HEK293 (cell line): ENCODE results near the gene ZC3H10.

Experiments
- CTCF ChIA-PET: fragments of 350-600 bp; formaldehyde crosslinking; extraction: SDS; loops from one replicate; lab custom pipeline; 2021; ENCODE audit warnings: antibody characterized with exemption; lab: Yijun Ruan, JAX
- POLR2A ChIA-PET: fragments of 300-600 bp; formaldehyde crosslinking; extraction: SDS; loops from one replicate; lab custom pipeline; 2020; ENCODE audit warnings: antibody characterized with exemption, inconsistent platforms; lab: Yijun Ruan, JAX
- H3K27ac ChIP-seq: fragments of 200-500 bp; sonication (Bioruptor generic); 2 replicates; pipeline ENCODE4 v1.5.1; 2014; ENCODE audit warnings: low read depth, low read length, control low read depth, inconsistent platforms; ENCODE audit errors: extremely low read depth
- H3K36me3 ChIP-seq, 2 experiments: fragments of 200-500 bp in 1 of 2; sonication (Bioruptor generic) in 1 of 2; 1 replicate in 1 of 2; 2 replicates in 1 of 2; pipeline ENCODE4 v1.5.1; 2014 to 2017; ENCODE audit warnings: inconsistent platforms in 2 of 2, low read length in 2 of 2; ENCODE audit not compliant: control insufficient read depth in 2 of 2, insufficient read depth in 1 of 2
- H3K4me1 ChIP-seq: fragments of 200-500 bp; sonication (Bioruptor generic); 2 replicates; pipeline ENCODE4 v1.5.1; 2014; ENCODE audit warnings: mild to moderate bottlenecking, low read length, inconsistent platforms; ENCODE audit not compliant: control insufficient read depth, insufficient read depth
- H3K4me3 ChIP-seq: 2 replicates; pipeline ENCODE4 v1.5.1; 2011; ENCODE audit warnings: low read depth, mild to moderate bottlenecking, control low read depth, low read length, moderate library complexity
- H3K9me3 ChIP-seq: fragments of 200-500 bp; sonication (Bioruptor generic); 2 replicates; pipeline ENCODE4 v1.5.1; 2014; ENCODE audit warnings: low read depth, low read length, inconsistent platforms; ENCODE audit not compliant: control insufficient read depth, insufficient read depth
- GFI1B ChIP-seq: fragments of 450-650 bp; formaldehyde crosslinking; IDR thresholded peaks from 2 replicates; pipeline ENCODE4 v1.5.1; 2016; ENCODE audit warnings: missing biosample characterization, missing genetic modification characterization
- KLF7 ChIP-seq: fragments of 450-650 bp; formaldehyde crosslinking; IDR thresholded peaks from 2 replicates; pipeline ENCODE4 v1.5.1; 2016; ENCODE audit warnings: missing biosample characterization, missing genetic modification characterization, borderline replicate concordance
- SCRT1 ChIP-seq: fragments of 450-650 bp; formaldehyde crosslinking; IDR thresholded peaks from 2 replicates; pipeline ENCODE4 v1.5.1; 2016; ENCODE audit warnings: missing biosample characterization, missing genetic modification characterization, borderline replicate concordance
- WT1 ChIP-seq: fragments of 450-650 bp; formaldehyde crosslinking; IDR thresholded peaks from 2 replicates; pipeline ENCODE4 v1.5.1; 2016; ENCODE audit warnings: missing biosample characterization, missing genetic modification characterization
- YY1 ChIP-seq: fragments of 450-650 bp; formaldehyde crosslinking; IDR thresholded peaks from 2 replicates; pipeline ENCODE4 v1.5.1; 2018; ENCODE audit warnings: missing biosample characterization, missing genetic modification characterization
- ZNF10 ChIP-seq: fragments of 450-650 bp; formaldehyde crosslinking; IDR thresholded peaks from 2 replicates; pipeline ENCODE4 v1.5.1; 2017; ENCODE audit warnings: missing biosample characterization, missing genetic modification characterization
- ZNF121 ChIP-seq: fragments of 450-650 bp; formaldehyde crosslinking; IDR thresholded peaks from 2 replicates; pipeline ENCODE4 v1.5.1; 2016; ENCODE audit warnings: missing biosample characterization, missing genetic modification characterization
- ZNF133 ChIP-seq: fragments of 450-650 bp; formaldehyde crosslinking; IDR thresholded peaks from 2 replicates; pipeline ENCODE4 v1.5.1; 2016; ENCODE audit warnings: missing biosample characterization, missing genetic modification characterization
- ZNF138 ChIP-seq: fragments of 450-650 bp; formaldehyde crosslinking; IDR thresholded peaks from 2 replicates; pipeline ENCODE4 v1.5.1; 2016; ENCODE audit warnings: missing biosample characterization, missing genetic modification characterization, borderline replicate concordance
- ZNF146 ChIP-seq: fragments of 450-650 bp; formaldehyde crosslinking; IDR thresholded peaks from 2 replicates; pipeline ENCODE4 v1.5.1; 2016; ENCODE audit warnings: missing biosample characterization, missing genetic modification characterization
- ZNF19 ChIP-seq: fragments of 450-650 bp; formaldehyde crosslinking; IDR thresholded peaks from 2 replicates; pipeline ENCODE4; 2016; ENCODE audit warnings: missing biosample characterization, missing genetic modification characterization, low read depth
- ZNF214 ChIP-seq: fragments of 450-650 bp; formaldehyde crosslinking; IDR thresholded peaks from 2 replicates; pipeline ENCODE4 v1.5.1; 2017; ENCODE audit warnings: missing biosample characterization, mild to moderate bottlenecking, missing genetic modification characterization, borderline replicate concordance
- ZNF514 ChIP-seq: fragments of 450-650 bp; formaldehyde crosslinking; IDR thresholded peaks from 2 replicates; pipeline ENCODE4 v1.5.1; 2016; ENCODE audit warnings: missing biosample characterization, missing genetic modification characterization
- ZNF521 ChIP-seq: fragments of 450-650 bp; formaldehyde crosslinking; IDR thresholded peaks from 2 replicates; pipeline ENCODE4 v1.5.1; 2017; ENCODE audit warnings: missing biosample characterization, mild to moderate bottlenecking, missing genetic modification characterization
- ZNF549 ChIP-seq: fragments of 450-650 bp; IDR thresholded peaks from 2 replicates; pipeline ENCODE4 v1.5.1; 2018; ENCODE audit warnings: missing biosample characterization, missing genetic modification characterization, mild to moderate bottlenecking, inconsistent platforms, moderate library complexity
- ZNF747 ChIP-seq: fragments of 450-650 bp; formaldehyde crosslinking; IDR thresholded peaks from 2 replicates; pipeline ENCODE4 v1.5.1; 2016; ENCODE audit warnings: missing biosample characterization, missing genetic modification characterization
- ZNF837 ChIP-seq: fragments of 450-650 bp; formaldehyde crosslinking; IDR thresholded peaks from 2 replicates; pipeline ENCODE4 v1.5.1; 2016; ENCODE audit warnings: missing biosample characterization, missing genetic modification characterization
- ZSCAN30 ChIP-seq: fragments of 450-650 bp; IDR thresholded peaks from 2 replicates; pipeline ENCODE4 v1.5.1; 2018; ENCODE audit warnings: missing biosample characterization, mild to moderate bottlenecking, missing genetic modification characterization, moderate library complexity
- TF ChIP-seq, protein P1 (sequence below): fragments of 450-650 bp; formaldehyde crosslinking; IDR thresholded peaks from 2 replicates; pipeline ENCODE4 v1.5.1; 2016; ENCODE audit warnings: missing biosample characterization, missing genetic modification characterization
- TF ChIP-seq, protein P2 (sequence below): fragments of 450-650 bp; formaldehyde crosslinking; IDR thresholded peaks from 2 replicates; pipeline ENCODE4 v1.5.1; 2017; ENCODE audit warnings: missing biosample characterization, missing genetic modification characterization
- TF ChIP-seq, protein P3 (sequence below): fragments of 450-650 bp; formaldehyde crosslinking; IDR thresholded peaks from 2 replicates; pipeline ENCODE4 v1.5.1; 2016; ENCODE audit warnings: missing biosample characterization, missing genetic modification characterization, borderline replicate concordance
- TF ChIP-seq, protein P4 (sequence below): fragments of 450-650 bp; formaldehyde crosslinking; IDR thresholded peaks from 2 replicates; pipeline ENCODE4 v1.5.0; 2017; ENCODE audit warnings: missing biosample characterization, missing genetic modification characterization, borderline replicate concordance
- TF ChIP-seq, protein P5 (sequence below): fragments of 450-650 bp; formaldehyde crosslinking; IDR thresholded peaks from 2 replicates; pipeline ENCODE4 v1.5.1; 2016; ENCODE audit warnings: missing biosample characterization, missing genetic modification characterization

The ZC3H10 gene

DNA sequence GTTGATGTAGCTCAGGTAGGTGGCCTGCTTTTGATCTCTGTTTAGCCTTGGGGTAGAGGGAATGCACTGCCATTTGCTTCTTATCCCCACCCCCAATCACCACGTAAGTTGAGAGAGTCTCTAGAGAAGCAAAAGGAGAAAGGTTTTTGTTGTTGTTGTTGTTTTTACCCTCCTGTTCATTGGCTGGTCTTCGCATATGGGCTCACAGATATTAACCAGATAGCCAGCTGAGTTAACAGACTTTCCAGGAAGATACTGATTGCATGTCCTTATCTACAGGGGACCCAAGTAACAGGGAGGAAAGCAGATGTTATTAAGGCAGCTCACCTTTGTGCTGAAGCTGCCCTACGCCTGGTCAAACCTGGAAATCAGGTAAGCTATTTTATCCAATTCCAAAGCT lies 10.8 kb upstream of the ZC3H10 start:
- H3K9me3 ChIP-seq, result no peaks in the 10 kb centered on the region
- H3K36me3 ChIP-seq, result peaks cover 50 to 69% of the 10 kb centered on the region in 2 experiments
- CTCF ChIA-PET, result interaction anchor here (1.0 to 2.2 kb wide), 4 partner anchors 11 to 369 kb away, joined by 3 to 9 read pairs (median 3); partner anchors contain the start of genes ERBB3 and ZC3H10
- no peak overlapping the region for H3K4me3 ChIP-seq
- peak overlapping the region; percentile 12; the same call in 1 of the 2 replicates for H3K27ac ChIP-seq
- 0 out of 2 replicates have a peak, but pooled peaks cover 2% of the 10 kb centered on the region for H3K4me1 ChIP-seq
- TF ChIP-seq, protein P1, sequence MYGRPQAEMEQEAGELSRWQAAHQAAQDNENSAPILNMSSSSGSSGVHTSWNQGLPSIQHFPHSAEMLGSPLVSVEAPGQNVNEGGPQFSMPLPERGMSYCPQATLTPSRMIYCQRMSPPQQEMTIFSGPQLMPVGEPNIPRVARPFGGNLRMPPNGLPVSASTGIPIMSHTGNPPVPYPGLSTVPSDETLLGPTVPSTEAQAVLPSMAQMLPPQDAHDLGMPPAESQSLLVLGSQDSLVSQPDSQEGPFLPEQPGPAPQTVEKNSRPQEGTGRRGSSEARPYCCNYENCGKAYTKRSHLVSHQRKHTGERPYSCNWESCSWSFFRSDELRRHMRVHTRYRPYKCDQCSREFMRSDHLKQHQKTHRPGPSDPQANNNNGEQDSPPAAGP (tag by site-specific recombination), result no peak
- TF ChIP-seq ZNF10 (tag by site-specific recombination) (no peak), ZNF133 (tag by site-specific recombination) (no peak), ZNF138 (no peak), ZNF521 (tag by site-specific recombination) (no peak), ZNF837 (tag by site-specific recombination) (no peak), ZNF214 (tag by site-specific recombination) (no peak), ZNF549 (no peak), WT1 (no peak), KLF7 (tag by site-specific recombination) (no peak), SCRT1 (tag by site-specific recombination) (no peak), ZNF121 (tag by site-specific recombination) (no peak), ZNF747 (tag by site-specific recombination) (no peak), YY1 (tag by site-specific recombination) (no peak), ZNF514 (tag by site-specific recombination) (no peak), ZSCAN30 (tag by site-specific recombination) (no peak)
- TF ChIP-seq, protein P2, sequence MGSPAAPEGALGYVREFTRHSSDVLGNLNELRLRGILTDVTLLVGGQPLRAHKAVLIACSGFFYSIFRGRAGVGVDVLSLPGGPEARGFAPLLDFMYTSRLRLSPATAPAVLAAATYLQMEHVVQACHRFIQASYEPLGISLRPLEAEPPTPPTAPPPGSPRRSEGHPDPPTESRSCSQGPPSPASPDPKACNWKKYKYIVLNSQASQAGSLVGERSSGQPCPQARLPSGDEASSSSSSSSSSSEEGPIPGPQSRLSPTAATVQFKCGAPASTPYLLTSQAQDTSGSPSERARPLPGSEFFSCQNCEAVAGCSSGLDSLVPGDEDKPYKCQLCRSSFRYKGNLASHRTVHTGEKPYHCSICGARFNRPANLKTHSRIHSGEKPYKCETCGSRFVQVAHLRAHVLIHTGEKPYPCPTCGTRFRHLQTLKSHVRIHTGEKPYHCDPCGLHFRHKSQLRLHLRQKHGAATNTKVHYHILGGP (tag by site-specific recombination), result no peak
- TF ChIP-seq, protein P3, sequence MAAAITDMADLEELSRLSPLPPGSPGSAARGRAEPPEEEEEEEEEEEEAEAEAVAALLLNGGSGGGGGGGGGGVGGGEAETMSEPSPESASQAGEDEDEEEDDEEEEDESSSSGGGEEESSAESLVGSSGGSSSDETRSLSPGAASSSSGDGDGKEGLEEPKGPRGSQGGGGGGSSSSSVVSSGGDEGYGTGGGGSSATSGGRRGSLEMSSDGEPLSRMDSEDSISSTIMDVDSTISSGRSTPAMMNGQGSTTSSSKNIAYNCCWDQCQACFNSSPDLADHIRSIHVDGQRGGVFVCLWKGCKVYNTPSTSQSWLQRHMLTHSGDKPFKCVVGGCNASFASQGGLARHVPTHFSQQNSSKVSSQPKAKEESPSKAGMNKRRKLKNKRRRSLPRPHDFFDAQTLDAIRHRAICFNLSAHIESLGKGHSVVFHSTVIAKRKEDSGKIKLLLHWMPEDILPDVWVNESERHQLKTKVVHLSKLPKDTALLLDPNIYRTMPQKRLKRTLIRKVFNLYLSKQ (tag by site-specific recombination), result no peak
- TF ChIP-seq, protein P4, sequence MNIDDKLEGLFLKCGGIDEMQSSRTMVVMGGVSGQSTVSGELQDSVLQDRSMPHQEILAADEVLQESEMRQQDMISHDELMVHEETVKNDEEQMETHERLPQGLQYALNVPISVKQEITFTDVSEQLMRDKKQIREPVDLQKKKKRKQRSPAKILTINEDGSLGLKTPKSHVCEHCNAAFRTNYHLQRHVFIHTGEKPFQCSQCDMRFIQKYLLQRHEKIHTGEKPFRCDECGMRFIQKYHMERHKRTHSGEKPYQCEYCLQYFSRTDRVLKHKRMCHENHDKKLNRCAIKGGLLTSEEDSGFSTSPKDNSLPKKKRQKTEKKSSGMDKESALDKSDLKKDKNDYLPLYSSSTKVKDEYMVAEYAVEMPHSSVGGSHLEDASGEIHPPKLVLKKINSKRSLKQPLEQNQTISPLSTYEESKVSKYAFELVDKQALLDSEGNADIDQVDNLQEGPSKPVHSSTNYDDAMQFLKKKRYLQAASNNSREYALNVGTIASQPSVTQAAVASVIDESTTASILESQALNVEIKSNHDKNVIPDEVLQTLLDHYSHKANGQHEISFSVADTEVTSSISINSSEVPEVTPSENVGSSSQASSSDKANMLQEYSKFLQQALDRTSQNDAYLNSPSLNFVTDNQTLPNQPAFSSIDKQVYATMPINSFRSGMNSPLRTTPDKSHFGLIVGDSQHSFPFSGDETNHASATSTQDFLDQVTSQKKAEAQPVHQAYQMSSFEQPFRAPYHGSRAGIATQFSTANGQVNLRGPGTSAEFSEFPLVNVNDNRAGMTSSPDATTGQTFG (tag by site-specific recombination), result no peak
- POLR2A ChIA-PET, result interaction anchor here (0.7 to 3.1 kb wide), 4 partner anchors 8 to 134 kb away, joined by 3 to 16 read pairs (median 3); partner anchors contain the start of genes RAB5B and ZC3H10

DNA sequence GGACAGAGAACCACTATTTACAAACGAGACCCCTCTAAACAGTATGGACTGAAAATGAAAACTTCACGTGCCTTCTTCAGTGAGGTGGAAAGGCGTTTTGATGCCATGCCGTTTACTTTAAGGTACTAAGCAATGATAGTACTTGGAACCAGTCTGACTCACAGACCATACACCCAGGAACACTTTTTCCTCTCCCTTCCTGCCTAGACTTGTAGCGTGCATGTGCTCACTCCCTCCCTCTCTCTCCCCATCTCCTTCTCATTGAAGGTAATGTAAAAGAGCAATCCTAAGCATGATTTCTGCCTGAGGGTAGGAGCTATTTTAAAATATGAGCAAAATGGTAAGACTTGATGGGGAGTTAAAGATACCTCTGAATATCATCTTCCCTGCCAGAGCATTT lies 7.5 kb upstream of the ZC3H10 start:
- Histone ChIP-seq H3K36me3 (peaks cover 53 to 86% of the 10 kb centered on the region in 2 experiments), H3K27ac (no peak overlapping the region), H3K4me3 (no peak overlapping the region), H3K9me3 (no peaks in the 10 kb centered on the region), H3K4me1 (0 out of 2 replicates have a peak, but pooled peaks cover 2% of the 10 kb centered on the region)
- CTCF ChIA-PET, result interaction anchor here (0.6 to 1.2 kb wide), 2 partner anchors 42 to 148 kb away, joined by 3 to 4 read pairs; partner anchors contain the start of genes ANKRD52 and MYL6B
- POLR2A ChIA-PET, result interaction anchor here (1.7 kb wide), 1 partner anchor 31 kb away, joined by 4 read pairs; no protein-coding TSS in a partner anchor
- TF ChIP-seq ZNF19 (tag by site-specific recombination), result no peak
- TF ChIP-seq ZNF146 (tag by site-specific recombination), result no peak
- no peak for TF ChIP-seq ZNF747 (tag by site-specific recombination)
- TF ChIP-seq, protein P5, sequence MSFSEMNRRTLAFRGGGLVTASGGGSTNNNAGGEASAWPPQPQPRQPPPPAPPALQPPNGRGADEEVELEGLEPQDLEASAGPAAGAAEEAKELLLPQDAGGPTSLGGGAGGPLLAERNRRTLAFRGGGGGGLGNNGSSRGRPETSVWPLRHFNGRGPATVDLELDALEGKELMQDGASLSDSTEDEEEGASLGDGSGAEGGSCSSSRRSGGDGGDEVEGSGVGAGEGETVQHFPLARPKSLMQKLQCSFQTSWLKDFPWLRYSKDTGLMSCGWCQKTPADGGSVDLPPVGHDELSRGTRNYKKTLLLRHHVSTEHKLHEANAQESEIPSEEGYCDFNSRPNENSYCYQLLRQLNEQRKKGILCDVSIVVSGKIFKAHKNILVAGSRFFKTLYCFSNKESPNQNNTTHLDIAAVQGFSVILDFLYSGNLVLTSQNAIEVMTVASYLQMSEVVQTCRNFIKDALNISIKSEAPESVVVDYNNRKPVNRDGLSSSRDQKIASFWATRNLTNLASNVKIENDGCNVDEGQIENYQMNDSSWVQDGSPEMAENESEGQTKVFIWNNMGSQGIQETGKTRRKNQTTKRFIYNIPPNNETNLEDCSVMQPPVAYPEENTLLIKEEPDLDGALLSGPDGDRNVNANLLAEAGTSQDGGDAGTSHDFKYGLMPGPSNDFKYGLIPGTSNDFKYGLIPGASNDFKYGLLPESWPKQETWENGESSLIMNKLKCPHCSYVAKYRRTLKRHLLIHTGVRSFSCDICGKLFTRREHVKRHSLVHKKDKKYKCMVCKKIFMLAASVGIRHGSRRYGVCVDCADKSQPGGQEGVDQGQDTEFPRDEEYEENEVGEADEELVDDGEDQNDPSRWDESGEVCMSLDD (tag by site-specific recombination), result no peak
- TF ChIP-seq GFI1B (tag by site-specific recombination), result no peak
